Trophoblast cell (in vitro differentiated cells and primary cell): ENCODE results near the gene PLPP1.

Experiments
- DNase-seq, 2 donors: peaks; one replicate each; pipeline ENCODE4 v3.0.0-alpha.2; 2016
- H2AFZ ChIP-seq: 2 replicates; pipeline ENCODE4 v1.6.1; 2013; ENCODE audit warnings: low read length, moderate library complexity, mild to moderate bottlenecking; ENCODE audit not compliant: insufficient read depth, poor library complexity
- H2AK5ac ChIP-seq: 2 replicates; pipeline ENCODE4 v1.6.1; 2013; ENCODE audit warnings: mild to moderate bottlenecking, low read length
- H2BK120ac ChIP-seq: 2 replicates; pipeline ENCODE4 v1.6.1; 2013; ENCODE audit warnings: low read length, mild to moderate bottlenecking, moderate library complexity; ENCODE audit not compliant: insufficient read depth, poor library complexity
- H2BK12ac ChIP-seq: 2 replicates; pipeline ENCODE4 v1.6.1; 2013; ENCODE audit warnings: mild to moderate bottlenecking, low read length, moderate library complexity
- H2BK5ac ChIP-seq: 2 replicates; pipeline ENCODE4 v1.6.1; 2013; ENCODE audit warnings: low read length, low read depth, moderate library complexity, mild to moderate bottlenecking; ENCODE audit not compliant: poor library complexity
- H3K14ac ChIP-seq: 2 replicates; pipeline ENCODE4 v1.6.1; 2013; ENCODE audit warnings: mild to moderate bottlenecking, low read length
- H3K18ac ChIP-seq: 2 replicates; pipeline ENCODE4 v1.6.1; 2013; ENCODE audit warnings: mild to moderate bottlenecking, low read length
- H3K23ac ChIP-seq: 2 replicates; pipeline ENCODE4 v1.6.1; 2013; ENCODE audit warnings: low read length
- H3K27ac ChIP-seq: 2 replicates; pipeline ENCODE4 v1.5.1; 2013; ENCODE audit warnings: low read depth, mild to moderate bottlenecking, inconsistent platforms, low read length, moderate library complexity
- H3K27me3 ChIP-seq: 2 replicates; pipeline ENCODE4 v1.6.1; 2013; ENCODE audit warnings: inconsistent platforms, mild to moderate bottlenecking, low read length, moderate library complexity; ENCODE audit not compliant: insufficient read depth
- H3K36me3 ChIP-seq, 2 experiments: 1 replicate in 1 of 2; 2 replicates in 1 of 2; pipeline ENCODE4 v1.6.1; 2013; ENCODE audit warnings: low read length in 2 of 2, mild to moderate bottlenecking in 2 of 2, moderate library complexity in 1 of 2; ENCODE audit not compliant: insufficient read depth in 2 of 2, control insufficient read depth in 1 of 2
- H3K4ac ChIP-seq: 2 replicates; pipeline ENCODE4 v1.6.1; 2013; ENCODE audit warnings: low read depth, mild to moderate bottlenecking, low read length, moderate library complexity
- H3K4me1 ChIP-seq, 2 experiments: 1 replicate in 1 of 2; 2 replicates in 1 of 2; pipeline ENCODE4 v1.6.1; 2013; ENCODE audit warnings: low read length in 2 of 2, mild to moderate bottlenecking in 2 of 2, moderate library complexity in 1 of 2; ENCODE audit not compliant: insufficient read depth in 2 of 2, control insufficient read depth in 1 of 2
- H3K4me2 ChIP-seq: 2 replicates; pipeline ENCODE4 v1.6.1; 2013; ENCODE audit warnings: inconsistent platforms, mild to moderate bottlenecking, low read length, moderate library complexity
- H3K4me3 ChIP-seq: 2 replicates; pipeline ENCODE4 v1.5.1; 2013; ENCODE audit warnings: mild to moderate bottlenecking, low read depth, low read length, inconsistent platforms
- H3K79me1 ChIP-seq: one replicate; pipeline ENCODE4 v1.6.1; 2013; ENCODE audit warnings: low read length
- H3K79me2 ChIP-seq: 2 replicates; pipeline ENCODE4 v1.6.1; 2013; ENCODE audit warnings: low read length, mild to moderate bottlenecking; ENCODE audit not compliant: control insufficient read depth, insufficient read depth, poor library complexity
- H3K9ac ChIP-seq: 2 replicates; pipeline ENCODE4 v1.6.1; 2013; ENCODE audit warnings: mild to moderate bottlenecking, low read length
- H3K9me3 ChIP-seq: 2 replicates; pipeline ENCODE4 v1.6.1; 2013; ENCODE audit warnings: low read depth, mild to moderate bottlenecking, control low read depth, inconsistent platforms, low read length; ENCODE audit not compliant: insufficient read depth
- H4K12ac ChIP-seq: 2 replicates; pipeline ENCODE4 v1.6.1; 2013; ENCODE audit warnings: low read depth, mild to moderate bottlenecking, low read length, moderate library complexity
- H4K8ac ChIP-seq: 2 replicates; pipeline ENCODE4 v1.6.1; 2013; ENCODE audit warnings: low read depth, mild to moderate bottlenecking, low read length, moderate library complexity
- H4K91ac ChIP-seq: one replicate; pipeline ENCODE4 v1.6.1; 2013; ENCODE audit warnings: low read depth, mild to moderate bottlenecking, low read length, moderate library complexity
- WGBS: extraction: QIAGEN DNeasy Blood & Tissue Kit; methylation state at CpG from one replicate; pipeline ENCODE4 v1.1.7; 2013; ENCODE audit warnings: missing lambda C conversion rate; ENCODE audit not compliant: insufficient read length, insufficient coverage; ENCODE audit errors: extremely low coverage; 5-methylcytosine and 5-hydroxymethylcytosine counted together

PLPP1 gene

DNA sequence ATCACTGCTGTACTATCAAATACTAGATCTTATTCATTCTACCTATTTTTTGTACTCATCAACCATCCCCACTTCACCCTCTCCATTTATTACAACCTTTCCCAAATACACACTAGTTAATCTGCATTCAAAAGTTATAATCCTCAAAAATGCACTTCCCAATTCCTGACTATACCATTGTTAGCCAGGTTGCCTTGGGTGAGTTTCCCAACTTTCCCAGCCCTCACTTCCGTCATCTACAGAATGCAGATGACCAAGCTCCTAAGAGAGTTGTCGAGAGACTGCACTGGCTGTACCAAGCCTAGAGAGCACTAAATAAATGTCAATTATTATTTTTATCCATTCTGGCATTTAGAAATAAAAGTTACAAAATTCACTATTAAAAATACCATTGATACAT lies 11.5 kb downstream of the PLPP1 start:
- peaks cover 5% of the 10 kb centered on the region for H3K79me2 ChIP-seq
- H2AFZ ChIP-seq: no peak overlapping the region
- no peak overlapping the region for H3K27ac ChIP-seq
- no peak overlapping the region for H3K23ac ChIP-seq
- H3K79me1 ChIP-seq: no peaks in the 10 kb centered on the region
- H3K4me3 ChIP-seq: no peak overlapping the region
- H2BK5ac ChIP-seq: no peak overlapping the region
- peaks cover 2 to 6% of the 10 kb centered on the region in 2 experiments for H3K36me3 ChIP-seq
- H3K18ac ChIP-seq: no peak overlapping the region
- no peak overlapping the region for H4K12ac ChIP-seq
- H3K14ac ChIP-seq: no peak overlapping the region
- H3K4me1 ChIP-seq: peaks cover 2 to 4% of the 10 kb centered on the region in 2 experiments
- H2BK12ac ChIP-seq: no peak overlapping the region
- no peak overlapping the region for H3K9ac ChIP-seq
- peak overlapping the region; percentile 58 for H3K4ac ChIP-seq
- no peak overlapping the region for H4K8ac ChIP-seq
- no peaks in the 10 kb centered on the region for H3K27me3 ChIP-seq
- H3K4me2 ChIP-seq: no peak overlapping the region
- WGBS: no CpG with 5 or more reads among the region's 2 CpGs
- no peak overlapping the region for H2BK120ac ChIP-seq
- no peaks in the 10 kb centered on the region for H3K9me3 ChIP-seq
- no peak overlapping the region for H4K91ac ChIP-seq
- H2AK5ac ChIP-seq: no peak overlapping the region
- peak; percentile 33 to 77 for DNase-seq

- no peak overlapping the region for H4K91ac ChIP-seq
- H3K9ac ChIP-seq: no peak overlapping the region
- H2AFZ ChIP-seq: no peak overlapping the region
- H4K12ac ChIP-seq: no peak overlapping the region
- no CpG with 5 or more reads among the region's 5 CpGs for WGBS
- H3K79me1 ChIP-seq: no peaks in the 10 kb centered on the region
- H3K4me3 ChIP-seq: no peak overlapping the region
- no peak overlapping the region for H3K23ac ChIP-seq
- no peak overlapping the region for H4K8ac ChIP-seq
- H2AK5ac ChIP-seq: no peak overlapping the region
- no peaks in the 10 kb centered on the region for H3K9me3 ChIP-seq
- no peak overlapping the region for H2BK120ac ChIP-seq
- peaks cover 5% of the 10 kb centered on the region for H3K79me2 ChIP-seq
- no peak overlapping the region for H3K27ac ChIP-seq
- no peak overlapping the region for H3K4me2 ChIP-seq
- peaks cover 2 to 6% of the 10 kb centered on the region in 2 experiments for H3K36me3 ChIP-seq
- H3K18ac ChIP-seq: no peak overlapping the region
- peak overlapping the region; percentile 26 for H3K4ac ChIP-seq
- peak in 1 of 2 donors; percentile 31 for DNase-seq
- H2BK5ac ChIP-seq: no peak overlapping the region
- no peak overlapping the region for H3K14ac ChIP-seq
- H2BK12ac ChIP-seq: no peak overlapping the region
- H3K27me3 ChIP-seq: no peaks in the 10 kb centered on the region
- H3K4me1 ChIP-seq: peaks cover 2 to 4% of the 10 kb centered on the region in 2 experiments
These were observed 12.9 kb downstream of the PLPP1 start for GRCh38 chr5:55521881-55522280.

DNA sequence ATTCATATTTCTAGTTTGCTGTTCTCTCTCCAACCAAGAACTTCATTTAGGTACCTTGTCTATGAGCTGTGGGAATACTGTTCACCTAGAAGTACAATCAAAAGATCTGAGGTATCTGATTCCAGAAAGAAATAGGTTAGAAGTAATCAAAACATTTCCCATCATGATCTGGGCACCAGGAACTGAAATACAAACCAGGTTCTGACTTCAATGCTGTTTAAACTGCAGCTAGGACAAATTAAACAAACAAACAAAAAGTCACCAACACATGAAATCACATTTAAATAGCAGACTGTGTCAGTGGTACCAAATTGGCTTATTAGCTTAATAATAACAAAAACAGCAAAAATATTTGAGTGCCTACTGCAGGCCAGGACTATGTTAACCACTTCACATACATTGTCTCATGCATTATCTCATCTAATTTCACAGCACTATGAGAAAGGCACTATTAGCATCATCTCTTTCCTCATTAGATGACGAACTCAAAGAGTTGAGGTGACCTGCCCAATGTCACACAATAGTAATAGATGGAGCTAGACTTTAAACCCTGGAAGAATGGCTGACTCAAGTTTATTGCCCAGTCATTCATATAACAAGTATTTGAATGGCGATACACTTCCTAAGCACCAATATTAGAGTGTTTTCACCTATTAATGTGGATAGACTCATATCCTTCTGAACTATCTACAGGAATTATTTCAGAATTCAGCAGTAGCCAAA lies 14.5 kb downstream of the PLPP1 start:
- no peak overlapping the region for H3K14ac ChIP-seq
- H3K79me1 ChIP-seq: no peaks in the 10 kb centered on the region
- H4K8ac ChIP-seq: no peak overlapping the region
- H3K23ac ChIP-seq: no peak overlapping the region
- no peak overlapping the region for H4K91ac ChIP-seq
- no peak overlapping the region for H2BK5ac ChIP-seq
- no peak overlapping the region for H2BK120ac ChIP-seq
- H3K9me3 ChIP-seq: no peaks in the 10 kb centered on the region
- H4K12ac ChIP-seq: no peak overlapping the region
- WGBS: no CpG with 5 or more reads among the region's 2 CpGs
- no peak overlapping the region for H3K27ac ChIP-seq
- H3K4me1 ChIP-seq: peaks cover 2 to 4% of the 10 kb centered on the region in 2 experiments
- H3K4ac ChIP-seq: no peak overlapping the region
- H2AFZ ChIP-seq: no peak overlapping the region
- H2AK5ac ChIP-seq: no peak overlapping the region
- no peak overlapping the region for H3K4me3 ChIP-seq
- no peak for DNase-seq
- no peak overlapping the region for H3K18ac ChIP-seq
- H2BK12ac ChIP-seq: no peak overlapping the region
- no peak overlapping the region for H3K9ac ChIP-seq
- no peaks in the 10 kb centered on the region for H3K27me3 ChIP-seq
- peaks cover 2 to 6% of the 10 kb centered on the region in 2 experiments for H3K36me3 ChIP-seq
- peaks cover 7% of the 10 kb centered on the region for H3K79me2 ChIP-seq
- no peak overlapping the region for H3K4me2 ChIP-seq

DNA sequence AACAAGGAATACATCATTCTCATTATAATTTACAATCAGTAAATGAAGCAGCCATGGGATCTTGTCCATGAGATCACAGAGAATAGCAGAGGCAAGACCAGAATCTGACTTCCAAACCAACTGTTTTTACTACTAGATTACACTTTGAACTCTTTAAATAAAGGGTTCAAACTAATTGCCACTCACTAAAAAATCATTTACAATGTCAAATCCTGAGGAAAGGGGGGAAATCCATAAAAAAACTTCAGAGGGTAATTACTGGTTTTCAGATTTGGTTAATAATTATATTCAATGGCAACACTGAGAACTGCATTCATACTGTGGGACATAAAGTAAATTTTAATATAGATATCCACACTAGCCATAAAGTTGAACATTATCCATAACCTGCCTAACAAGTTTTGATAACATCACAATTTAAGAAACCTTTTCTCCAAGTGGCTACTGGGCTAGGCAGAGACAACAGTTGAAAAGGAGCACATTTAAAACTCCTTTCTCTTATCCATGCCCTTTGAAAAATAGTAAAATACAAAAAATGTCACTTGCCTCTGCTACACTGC lies 15.9 kb downstream of the PLPP1 start:
- H3K27me3 ChIP-seq: no peaks in the 10 kb centered on the region
- no peaks in the 10 kb centered on the region for H3K9me3 ChIP-seq
- H3K79me2 ChIP-seq: peaks cover 9% of the 10 kb centered on the region
- no peak overlapping the region for H2AFZ ChIP-seq
- H4K91ac ChIP-seq: no peak overlapping the region
- peak in 1 of 2 donors; percentile 73 for DNase-seq
- no peak overlapping the region for H2BK120ac ChIP-seq
- H3K4me3 ChIP-seq: no peak overlapping the region
- H3K14ac ChIP-seq: no peak overlapping the region
- peaks cover 2 to 4% of the 10 kb centered on the region in 2 experiments for H3K4me1 ChIP-seq
- H3K9ac ChIP-seq: no peak overlapping the region
- no peak overlapping the region for H3K4me2 ChIP-seq
- H2BK5ac ChIP-seq: no peak overlapping the region
- no peak overlapping the region for H3K23ac ChIP-seq
- H2AK5ac ChIP-seq: no peak overlapping the region
- no peak overlapping the region for H4K12ac ChIP-seq
- H4K8ac ChIP-seq: no peak overlapping the region
- no peak overlapping the region for H2BK12ac ChIP-seq
- H3K79me1 ChIP-seq: no peaks in the 10 kb centered on the region
- no peak overlapping the region for H3K27ac ChIP-seq
- peaks cover 2 to 6% of the 10 kb centered on the region in 2 experiments for H3K36me3 ChIP-seq
- no peak overlapping the region for H3K18ac ChIP-seq
- no peak overlapping the region for H3K4ac ChIP-seq
